ENCODE data around the gene ASB14.
A peak's percentile ranks its signal among the peaks of the same experiment; 100 is the strongest.

Gene ASB14

DNA sequence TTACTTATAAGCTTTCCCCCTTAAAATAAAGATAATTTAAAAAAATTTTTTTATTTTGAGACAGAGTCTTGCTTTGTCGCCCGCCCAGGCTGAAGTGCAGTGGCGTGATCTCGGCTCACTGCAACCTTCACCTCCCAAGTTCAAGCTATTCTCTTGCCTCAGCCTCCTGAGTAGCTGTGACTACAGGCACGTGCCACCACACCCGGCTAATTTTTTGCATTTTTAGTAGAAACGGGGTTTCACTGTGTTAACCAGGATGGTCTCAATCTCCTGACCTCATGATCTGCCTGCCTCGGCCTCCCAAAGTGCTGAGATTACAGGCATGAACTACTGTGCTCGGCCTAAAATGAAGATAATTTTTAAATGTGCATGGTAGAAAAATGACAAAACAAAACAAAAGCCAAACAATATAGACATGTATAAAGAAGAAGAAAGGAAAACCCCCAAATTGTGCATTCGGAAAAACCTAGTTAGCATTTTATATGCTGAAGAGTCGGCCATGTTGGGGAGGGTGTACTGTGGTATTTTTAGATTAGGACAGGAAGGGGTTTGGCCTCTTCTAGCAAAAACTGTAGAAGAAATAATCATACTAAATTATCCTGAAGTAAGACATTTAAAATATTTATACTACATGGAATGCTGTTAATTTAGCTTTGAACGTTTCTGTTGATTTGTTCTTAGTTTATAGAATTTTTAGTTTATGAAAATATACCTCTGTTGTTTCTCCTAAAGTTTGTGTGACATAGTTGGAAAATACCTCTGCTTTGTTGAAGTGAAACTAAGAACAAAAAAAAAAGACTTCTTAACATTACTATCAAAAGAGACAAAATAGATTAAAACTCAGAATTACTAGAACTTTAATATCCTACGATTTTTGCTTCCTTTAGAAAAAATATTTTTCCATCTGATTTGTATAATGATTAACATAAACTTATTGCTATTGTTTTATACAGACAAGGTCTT is 57.6 kb downstream of the ASB14 start:
- Mint-ChIP-seq H3K4me1 (peaks cover 6% of the 10 kb centered on the region), H3K4me3 (no peak overlapping the region), H3K27me3 (no peaks in the 10 kb centered on the region), H3K27ac (ENCODE audit: low read depth) (no peak overlapping the region), H3K9me3 (no peaks in the 10 kb centered on the region), H3K36me3 (ENCODE audit: insufficient read depth) (peaks cover 16% of the 10 kb centered on the region)
- DNase-seq (ENCODE audit: low spot score in 2 of 2) (no peak), ATAC-seq (replicated peaks; ENCODE audit: extremely low read depth, poor library complexity, severe bottlenecking) (no peak)

DNA sequence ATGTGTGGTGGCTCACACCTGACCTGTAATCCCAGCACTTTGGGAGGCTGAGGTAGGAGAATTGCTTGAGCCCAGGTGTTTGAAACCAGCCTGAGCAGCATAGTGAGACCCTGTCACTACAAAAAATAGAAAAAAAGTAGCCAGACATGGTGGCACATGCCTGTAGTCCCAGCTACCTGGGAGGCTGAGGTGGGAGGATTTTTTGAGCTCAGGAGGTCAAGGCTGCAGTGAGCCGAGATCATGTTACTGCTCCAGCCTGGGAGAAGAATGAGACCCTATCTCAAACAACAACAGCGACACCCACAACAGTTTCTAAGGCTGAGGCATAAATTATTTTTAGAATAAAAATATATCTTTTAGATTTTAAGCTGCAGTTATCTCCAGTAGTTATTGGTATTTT is 58.7 kb downstream of the ASB14 start:
- no peaks in the 10 kb centered on the region for H3K9me3 Mint-ChIP-seq

GRCh38 chr3:57230006-57230405 is 62.5 kb downstream of the ASB14 start:
- Mint-ChIP-seq H3K27ac (ENCODE audit: low read depth) (no peak overlapping the region), H3K27me3 (no peaks in the 10 kb centered on the region), H3K4me3 (no peak overlapping the region), H3K4me1 (peaks cover 29% of the 10 kb centered on the region), H3K9me3 (no peaks in the 10 kb centered on the region), H3K36me3 (ENCODE audit: insufficient read depth) (peaks cover 8% of the 10 kb centered on the region)
- ATAC-seq (replicated peaks; ENCODE audit: extremely low read depth, poor library complexity, severe bottlenecking): no peak
- DNase-seq (ENCODE audit: low spot score in 2 of 2): no peak

More for the DNA sequence above, 58.7 kb downstream of the ASB14 start:
- peaks cover 17% of the 10 kb centered on the region for H3K4me1 Mint-ChIP-seq
- H3K4me3 Mint-ChIP-seq: no peak overlapping the region
- H3K36me3 Mint-ChIP-seq (ENCODE audit: insufficient read depth): peaks cover 13% of the 10 kb centered on the region
- H3K27ac Mint-ChIP-seq (ENCODE audit: low read depth): no peak overlapping the region
- H3K27me3 Mint-ChIP-seq: no peaks in the 10 kb centered on the region
- no peak for DNase-seq (ENCODE audit: low spot score in 2 of 2)
- no peak for ATAC-seq (replicated peaks; ENCODE audit: extremely low read depth, poor library complexity, severe bottlenecking)

GRCh38 chr3:57227930-57228751 is 64.3 kb downstream of the ASB14 start:
- Mint-ChIP-seq H3K27me3 (no peaks in the 10 kb centered on the region), H3K4me3 (peak overlapping the region; percentile 87), H3K36me3 (ENCODE audit: insufficient read depth) (peaks cover 10% of the 10 kb centered on the region), H3K4me1 (peaks cover 24% of the 10 kb centered on the region), H3K9me3 (no peaks in the 10 kb centered on the region), H3K27ac (ENCODE audit: low read depth) (peak overlapping the region; percentile 41)
- ATAC-seq (replicated peaks; ENCODE audit: extremely low read depth, poor library complexity, severe bottlenecking): peak; percentile 69
- peak; percentile 22 to 27 for DNase-seq (ENCODE audit: low spot score in 2 of 2)

DNA sequence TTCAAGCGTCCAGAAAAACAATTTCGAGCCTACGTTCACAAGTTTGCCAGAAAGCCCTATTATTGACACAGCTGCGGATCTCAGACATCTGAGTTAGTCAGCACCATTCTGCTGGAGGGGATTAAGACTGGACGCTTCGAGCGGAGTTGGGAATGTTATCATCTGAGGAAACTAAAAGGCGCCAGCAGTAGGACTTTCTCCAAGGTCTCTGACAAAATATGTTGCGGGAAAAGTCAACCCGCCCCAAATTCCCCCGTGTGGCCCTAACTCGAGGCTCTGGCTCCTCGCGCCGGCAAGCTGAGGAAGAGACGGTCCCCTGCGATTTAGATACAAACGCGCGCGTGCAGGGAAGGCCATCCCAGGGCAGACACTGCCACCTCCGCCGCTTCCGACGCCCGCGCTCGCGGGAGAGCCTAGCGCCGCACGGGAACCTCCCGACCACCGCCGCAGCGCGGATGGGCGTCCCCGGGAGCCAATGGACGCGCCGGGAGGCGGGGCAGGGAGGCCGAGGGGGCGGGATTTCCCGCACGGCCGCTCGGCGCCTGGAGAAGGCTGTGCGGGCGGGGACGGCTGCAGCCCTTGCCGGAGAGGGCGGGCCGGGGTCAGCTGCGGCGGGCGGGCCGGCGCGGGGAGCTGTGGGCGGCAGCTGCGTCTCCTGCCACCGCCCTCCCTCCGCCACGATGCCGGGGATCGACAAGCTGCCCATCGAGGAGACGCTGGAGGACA is 65.1 kb downstream of the ASB14 start, which contains the start of gene APPL1:
Gene APPL1 (plus strand): TSS at position 526 of the 726 bp plus-strand sequence. CDS start 155 bp downstream, at position 681.
- ATAC-seq (replicated peaks; ENCODE audit: extremely low read depth, poor library complexity, severe bottlenecking) (peak; percentile 81), DNase-seq (ENCODE audit: low spot score in 2 of 2) (peak; percentile 74 to 78)
- H3K4me1 Mint-ChIP-seq: peaks cover 24% of the 10 kb centered on the region
- no peaks in the 10 kb centered on the region for H3K9me3 Mint-ChIP-seq
- H3K4me3 Mint-ChIP-seq: peak within 1 kb of the TSS; percentile 87
- peaks cover 10% of the 10 kb centered on the region for H3K36me3 Mint-ChIP-seq (ENCODE audit: insufficient read depth)
- peak within 1 kb of the TSS; percentile 41 for H3K27ac Mint-ChIP-seq (ENCODE audit: low read depth)
- no peaks in the 10 kb centered on the region for H3K27me3 Mint-ChIP-seq

DNA sequence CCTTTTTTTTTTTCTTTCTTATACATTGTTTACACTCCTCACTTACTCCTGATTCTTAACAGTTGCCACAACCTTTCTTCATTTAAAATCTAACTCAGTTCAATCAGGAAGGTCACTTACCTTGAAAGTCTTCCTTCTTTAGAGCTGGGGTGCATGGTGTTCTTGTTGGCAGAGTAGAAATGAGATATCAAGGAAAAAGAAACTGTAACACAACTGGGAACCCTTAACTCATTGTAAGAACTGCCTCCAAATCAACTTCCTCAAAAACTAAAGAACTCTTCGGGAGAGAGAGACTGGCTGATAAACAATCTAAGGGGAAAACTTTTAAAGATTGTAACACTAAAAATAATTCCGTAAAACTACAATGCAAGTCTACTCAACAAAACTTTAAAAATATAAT is 66.3 kb downstream of the ASB14 start:
- ATAC-seq (replicated peaks; ENCODE audit: extremely low read depth, poor library complexity, severe bottlenecking) (no peak), DNase-seq (ENCODE audit: low spot score in 2 of 2) (no peak)
- H3K9me3 Mint-ChIP-seq: no peaks in the 10 kb centered on the region
- no peak overlapping the region for H3K27ac Mint-ChIP-seq (ENCODE audit: low read depth)
- H3K4me3 Mint-ChIP-seq: peak overlapping the region; percentile 87
- H3K27me3 Mint-ChIP-seq: no peaks in the 10 kb centered on the region
- H3K36me3 Mint-ChIP-seq (ENCODE audit: insufficient read depth): peaks cover 10% of the 10 kb centered on the region
- peaks cover 24% of the 10 kb centered on the region for H3K4me1 Mint-ChIP-seq

GRCh38 chr3:57224856-57225255 is 67.6 kb downstream of the ASB14 start:
- Mint-ChIP-seq H3K27ac (ENCODE audit: low read depth) (no peak overlapping the region), H3K9me3 (no peaks in the 10 kb centered on the region), H3K4me1 (peaks cover 23% of the 10 kb centered on the region), H3K36me3 (ENCODE audit: insufficient read depth) (peaks cover 10% of the 10 kb centered on the region), H3K4me3 (no peak overlapping the region), H3K27me3 (no peaks in the 10 kb centered on the region)
- ATAC-seq (replicated peaks; ENCODE audit: extremely low read depth, poor library complexity, severe bottlenecking): no peak
- no peak for DNase-seq (ENCODE audit: low spot score in 2 of 2)

GRCh38 chr3:57221883-57222282 is 70.6 kb downstream of the ASB14 start:
- ATAC-seq (replicated peaks; ENCODE audit: extremely low read depth, poor library complexity, severe bottlenecking) (no peak), DNase-seq (ENCODE audit: low spot score in 2 of 2) (no peak)
- H3K4me3 Mint-ChIP-seq: no peak overlapping the region
- H3K4me1 Mint-ChIP-seq: peaks cover 4% of the 10 kb centered on the region
- peaks cover 2% of the 10 kb centered on the region for H3K36me3 Mint-ChIP-seq (ENCODE audit: insufficient read depth)
- no peak overlapping the region for H3K27ac Mint-ChIP-seq (ENCODE audit: low read depth)
- H3K9me3 Mint-ChIP-seq: no peaks in the 10 kb centered on the region
- H3K27me3 Mint-ChIP-seq: no peaks in the 10 kb centered on the region
